GM21381 (cell line): ENCODE data around the gene PCSK5.
"Not testable (repeated sequence)": the region's sequence is repeated elsewhere in the genome, so short reads cannot be mapped to it uniquely, and the experiment has no call there.

ENCODE experiments used
- ATAC-seq: cut with Tn5 transposase; IDR thresholded peaks from one replicate; pipeline ENCODE4 v1.9.1; 2021; ENCODE audit warnings: mild to moderate bottlenecking, moderate library complexity; ENCODE audit not compliant: unreplicated experiment

Gene PCSK5

DNA sequence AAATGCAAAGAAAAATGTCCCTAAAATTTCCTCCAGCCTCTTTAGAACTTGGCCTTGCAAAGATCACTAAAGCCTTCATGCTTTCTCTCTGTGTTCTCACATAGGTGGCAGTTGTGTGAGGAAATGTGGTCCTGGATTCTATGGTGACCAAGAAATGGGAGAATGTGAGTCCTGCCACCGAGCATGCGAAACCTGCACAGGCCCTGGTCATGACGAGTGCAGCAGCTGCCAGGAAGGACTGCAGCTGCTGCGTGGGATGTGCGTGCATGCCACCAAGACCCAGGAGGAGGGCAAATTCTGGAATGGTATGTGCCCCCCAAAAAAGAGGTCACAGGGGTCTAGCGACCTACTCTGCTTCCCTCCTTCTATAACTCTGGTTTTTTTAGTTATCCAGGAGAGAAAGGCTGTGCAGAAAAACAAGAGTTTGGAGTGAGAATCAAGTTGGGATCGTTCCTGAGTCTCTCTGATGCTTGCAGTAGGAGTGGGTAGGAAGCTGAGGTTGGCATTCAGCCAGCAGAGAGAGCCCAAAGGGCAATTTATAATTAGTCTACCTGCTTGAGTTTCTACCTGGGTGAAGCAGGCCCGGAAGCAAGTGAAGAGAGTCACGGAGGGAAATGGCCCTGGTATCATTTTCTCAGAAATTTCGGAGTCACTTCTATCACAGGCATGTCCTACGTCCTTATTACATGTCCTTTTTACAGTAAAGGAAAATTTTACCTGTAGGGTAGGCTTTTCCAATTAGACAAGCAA lies 406.3 kb downstream of the PCSK5 start:
- no peak for ATAC-seq

DNA sequence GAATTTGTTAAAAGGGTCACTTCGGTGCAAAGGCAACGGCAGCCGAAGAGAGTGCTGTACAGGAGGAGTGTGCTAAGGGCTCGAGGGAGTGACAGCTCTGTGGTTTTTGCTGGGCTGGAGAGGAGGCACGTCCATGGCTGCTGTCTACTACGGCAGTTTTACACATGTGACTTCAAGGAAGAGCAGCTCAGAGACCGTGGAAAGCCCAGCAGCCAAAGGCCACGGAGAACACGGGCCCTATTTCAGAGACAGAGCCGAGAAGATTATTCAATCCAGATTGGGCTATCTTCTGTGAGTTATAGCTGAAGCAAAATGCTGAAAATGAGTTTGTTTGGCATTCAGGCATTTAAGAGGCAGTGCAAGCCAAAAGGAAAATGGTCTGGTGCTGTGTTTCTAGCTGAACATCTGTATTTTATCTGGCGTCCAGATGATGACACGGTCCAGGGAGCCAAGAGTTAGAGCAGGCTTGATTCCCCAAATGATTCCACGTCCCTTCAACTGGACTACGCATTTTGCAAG lies 407.3 kb downstream of the PCSK5 start:
- ATAC-seq: no peak

DNA sequence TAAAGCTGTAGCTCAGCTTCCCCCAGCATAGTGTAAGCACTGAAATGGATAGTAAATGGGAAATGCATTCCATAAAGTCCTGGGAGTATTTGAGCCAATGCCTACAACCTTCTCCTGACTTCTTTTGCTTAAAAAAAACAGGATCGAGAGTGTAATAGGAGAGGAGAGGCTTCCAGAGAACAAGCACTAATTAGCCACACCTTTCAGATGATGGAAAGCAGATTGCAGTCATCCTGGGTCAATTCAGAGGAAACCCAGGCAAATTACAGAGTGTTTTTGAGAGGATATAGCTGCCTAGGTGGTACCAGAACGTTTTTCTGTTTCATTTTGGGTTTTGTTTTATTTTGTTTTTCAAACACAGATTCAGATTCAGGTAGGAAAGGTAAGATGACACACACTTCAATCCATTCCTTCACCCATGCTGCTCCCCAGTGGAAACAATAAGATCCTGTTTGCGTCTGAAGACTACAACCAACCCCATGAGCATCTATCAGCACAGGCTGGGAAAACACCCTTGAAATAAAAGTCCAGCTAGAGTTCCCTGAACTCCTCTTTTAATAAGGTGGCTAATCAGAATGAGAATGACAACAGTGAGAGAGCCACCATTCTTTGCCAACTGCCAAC lies 408.2 kb downstream of the PCSK5 start:
- ATAC-seq: no peak

DNA sequence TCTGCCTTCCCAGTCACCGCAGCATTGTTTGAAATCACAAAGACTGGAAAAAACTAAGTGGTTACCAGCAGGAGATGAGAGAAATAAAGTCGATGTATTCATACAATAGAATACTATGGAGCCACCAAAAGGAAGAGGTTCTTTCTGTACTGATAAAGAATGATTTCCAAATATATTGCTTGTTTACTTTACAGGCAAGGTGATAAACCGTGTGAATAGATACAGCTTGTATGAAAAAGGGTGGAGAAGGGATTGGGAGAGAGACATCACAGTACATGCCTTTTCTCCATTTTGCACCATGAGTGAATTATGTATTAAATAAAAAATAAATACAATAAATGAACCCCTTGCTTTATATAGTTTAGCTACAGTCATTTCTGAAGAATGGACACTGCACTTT lies 412.1 kb downstream of the PCSK5 start:
- ATAC-seq: no peak

DNA sequence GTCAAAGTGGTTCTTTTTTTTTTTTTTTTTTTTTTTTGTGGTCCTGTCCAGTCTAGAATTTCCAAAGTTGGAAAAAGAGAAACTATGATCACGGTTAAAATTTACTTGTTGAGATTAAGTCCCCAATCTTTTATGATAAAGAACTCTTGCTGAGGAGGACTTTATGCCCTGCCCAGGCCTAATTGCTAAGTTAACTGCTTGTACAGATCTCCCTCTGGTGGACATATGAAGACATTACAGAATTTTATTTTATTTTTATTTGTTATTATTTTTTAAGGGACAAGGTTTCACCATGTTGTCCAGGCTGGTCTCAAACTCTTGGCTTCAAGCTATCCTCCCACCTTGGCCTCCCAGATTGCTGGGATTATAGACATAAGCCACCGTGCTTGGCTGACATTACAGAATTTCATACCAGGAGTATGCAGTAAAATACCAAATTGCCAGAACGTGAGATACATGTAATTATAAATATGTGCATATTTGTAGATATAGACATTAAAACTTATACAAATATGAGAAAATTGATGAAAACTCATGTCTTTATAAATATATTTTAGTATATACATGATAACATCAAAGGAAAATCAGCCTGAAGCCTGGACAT lies 412.6 kb downstream of the PCSK5 start:
- ATAC-seq: peak; percentile 68

DNA sequence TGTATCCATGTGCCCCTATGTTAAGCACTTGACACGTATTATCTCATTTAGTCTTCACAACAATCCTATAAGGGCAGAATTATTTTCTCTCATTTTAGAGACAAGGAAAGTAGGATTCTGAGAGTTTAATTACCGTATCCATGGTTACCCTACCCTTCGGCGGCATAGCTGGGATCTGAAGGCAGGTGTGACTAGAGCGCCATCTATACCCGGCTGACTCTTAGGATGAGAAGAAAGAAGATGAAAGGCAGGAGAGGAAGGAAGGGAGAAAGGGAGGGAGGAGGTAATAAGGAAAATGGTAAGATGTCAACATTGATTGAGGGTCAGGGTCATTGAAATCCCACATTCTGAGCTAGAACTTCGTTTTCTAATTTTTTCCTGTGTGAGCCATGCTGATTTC lies 416.6 kb downstream of the PCSK5 start:
- ATAC-seq: not testable (repeated sequence)

DNA sequence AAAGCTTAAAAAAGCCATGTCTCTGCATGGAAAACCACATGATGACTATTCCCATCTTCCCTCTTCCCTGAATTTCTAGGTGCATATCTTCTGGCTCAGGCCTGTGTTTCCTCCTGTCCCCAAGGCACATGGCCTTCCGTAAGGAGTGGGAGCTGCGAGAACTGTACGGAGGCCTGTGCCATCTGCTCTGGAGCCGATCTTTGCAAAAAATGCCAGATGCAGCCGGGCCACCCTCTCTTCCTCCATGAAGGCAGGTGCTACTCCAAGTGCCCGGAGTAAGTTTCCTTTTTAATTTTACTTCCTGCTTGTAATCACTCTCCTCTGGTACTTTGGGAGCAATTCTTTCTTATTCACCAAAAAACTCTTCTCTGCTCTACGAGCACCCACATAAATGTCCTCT lies 420.1 kb downstream of the PCSK5 start:
- no peak for ATAC-seq

DNA sequence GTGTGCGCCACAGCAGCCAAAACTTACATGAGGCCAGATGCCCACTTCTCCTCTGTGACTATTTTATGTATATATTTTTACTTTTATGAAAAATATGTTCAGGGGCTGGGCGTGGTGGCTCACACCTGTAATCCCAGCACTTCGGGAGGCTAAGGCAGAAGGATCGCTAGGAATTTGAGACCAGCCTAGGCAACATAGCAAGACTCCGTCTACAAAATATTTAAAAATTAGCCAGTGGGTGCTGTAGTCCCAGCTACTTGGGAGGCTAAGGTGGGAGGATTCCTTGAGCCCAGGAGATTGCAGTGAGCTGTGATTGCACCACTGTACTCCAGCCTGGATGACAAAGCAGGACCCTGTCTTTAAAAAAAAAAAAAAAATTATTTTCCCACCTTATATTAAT lies 420.5 kb downstream of the PCSK5 start:
- no peak for ATAC-seq

DNA sequence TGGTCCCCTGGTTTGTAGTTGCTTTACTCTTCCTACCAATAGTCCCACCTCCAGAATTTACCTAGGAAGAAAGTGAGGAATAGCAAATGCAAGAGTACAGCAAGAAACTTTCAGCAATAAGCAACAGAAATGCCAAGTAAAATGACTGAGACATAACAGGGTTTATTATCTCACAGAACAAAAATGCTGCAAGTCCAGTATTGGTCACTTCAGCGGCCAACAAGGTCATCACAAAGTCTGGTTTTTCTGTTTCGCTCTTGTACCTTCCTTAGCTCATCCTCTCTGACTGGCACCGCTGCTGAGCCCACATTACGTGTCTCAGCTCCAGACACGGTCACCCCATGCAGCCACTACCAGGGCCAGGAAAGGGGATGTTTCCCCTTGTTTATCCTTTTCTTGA lies 421.1 kb downstream of the PCSK5 start:
- no peak for ATAC-seq

DNA sequence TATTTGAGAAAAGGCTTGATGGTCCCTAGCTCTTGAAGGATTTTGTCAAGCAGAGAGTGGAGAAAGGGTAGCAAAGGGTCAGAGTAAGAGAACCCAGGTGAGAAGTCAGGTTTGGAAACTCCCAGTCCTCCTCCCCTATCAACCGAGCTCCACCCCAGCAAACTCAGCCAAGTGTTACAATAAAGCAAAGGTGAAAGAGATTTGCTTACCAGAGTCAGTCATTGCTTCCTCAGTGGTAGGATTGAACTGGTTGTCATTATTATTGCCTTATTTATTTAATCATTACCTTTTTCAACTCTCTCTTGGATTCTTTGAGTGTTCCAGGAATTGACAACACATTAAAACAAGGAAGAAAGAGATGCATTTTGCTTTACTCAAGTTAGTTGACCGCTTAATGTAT lies 423.3 kb downstream of the PCSK5 start:
- ATAC-seq: no peak

DNA sequence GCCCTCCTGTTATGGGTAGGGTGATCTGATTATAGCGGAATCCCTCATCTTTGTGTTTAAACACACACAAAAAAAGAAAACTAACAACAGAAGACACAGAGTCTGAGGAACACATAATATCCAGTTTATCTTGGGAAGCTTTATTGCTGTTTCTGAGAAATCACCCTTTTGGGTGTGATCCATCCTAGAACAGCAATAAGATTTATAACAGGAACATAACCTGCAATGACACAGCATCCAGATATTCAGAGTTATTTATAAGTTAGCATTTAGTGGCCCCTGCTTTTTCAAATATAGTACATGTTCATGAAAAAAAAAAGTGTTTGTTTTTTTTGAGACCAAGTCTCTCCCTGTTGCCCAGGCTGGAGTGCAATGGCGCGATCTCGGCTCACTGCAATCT lies 423.8 kb downstream of the PCSK5 start:
- no peak for ATAC-seq

DNA sequence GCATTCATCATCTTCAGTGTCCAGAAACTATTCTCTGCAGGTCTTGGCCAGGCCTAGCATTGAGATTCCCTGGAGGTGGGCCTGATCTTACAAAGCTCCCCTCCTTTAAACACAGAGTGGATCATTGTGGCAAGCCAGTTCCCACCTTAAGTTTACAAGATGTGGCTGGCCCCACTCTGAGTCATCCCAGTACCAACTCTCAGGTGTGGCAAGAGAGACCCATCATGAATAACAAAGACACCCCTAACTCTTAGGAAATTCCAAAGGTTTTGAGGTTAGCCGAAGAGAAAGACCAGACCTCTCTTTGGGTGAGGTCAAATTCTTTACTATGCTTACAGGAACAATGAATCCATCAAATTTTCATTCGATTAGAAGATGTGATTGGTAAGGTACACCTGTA lies 425.6 kb downstream of the PCSK5 start:
- no peak for ATAC-seq

DNA sequence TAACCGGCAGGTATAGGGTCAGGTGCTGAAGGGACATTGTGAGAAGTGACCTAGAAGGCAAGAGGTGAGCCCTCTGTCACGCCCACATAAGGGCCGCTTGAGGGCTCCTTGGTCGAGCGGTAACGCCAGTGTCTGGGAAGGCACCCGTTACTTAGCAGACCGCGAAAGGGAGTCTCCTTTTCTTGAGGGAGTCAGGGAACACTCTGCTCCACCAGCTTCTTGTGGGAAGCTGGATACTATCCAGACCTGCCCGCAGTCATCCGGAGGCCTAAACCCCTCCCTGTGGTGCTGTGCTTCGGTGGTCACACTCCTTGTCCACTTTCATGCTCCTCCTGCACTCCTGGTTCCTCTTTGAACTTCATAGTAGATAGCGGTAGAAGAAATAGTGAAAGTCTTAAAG lies 429.0 kb downstream of the PCSK5 start:
- not testable (repeated sequence) for ATAC-seq

DNA sequence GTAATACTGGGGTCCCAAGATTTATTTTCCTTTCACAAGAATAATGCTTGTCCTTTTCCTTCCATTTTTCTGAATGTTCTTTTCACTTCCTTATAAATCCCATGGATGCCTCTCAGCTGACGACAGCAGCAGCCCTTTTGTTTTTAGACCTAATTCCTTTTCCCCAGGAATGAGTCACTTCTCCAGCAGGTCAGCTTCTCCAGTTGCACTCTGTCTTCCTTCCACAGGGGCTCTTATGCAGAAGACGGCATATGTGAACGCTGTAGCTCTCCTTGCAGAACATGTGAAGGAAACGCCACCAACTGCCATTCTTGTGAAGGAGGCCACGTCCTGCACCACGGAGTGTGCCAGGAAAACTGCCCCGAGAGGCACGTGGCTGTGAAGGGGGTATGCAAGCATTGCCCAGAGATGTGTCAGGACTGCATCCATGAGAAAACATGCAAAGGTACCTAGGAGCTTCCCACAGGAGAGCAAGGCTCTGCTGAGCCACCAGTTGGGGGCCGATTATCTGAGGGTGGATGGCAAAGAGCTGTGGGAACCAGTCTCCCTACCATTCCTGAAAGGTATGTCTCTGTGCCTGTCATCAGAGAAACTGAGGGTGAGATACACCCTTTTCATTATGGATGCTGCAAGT lies 430.8 kb downstream of the PCSK5 start:
- ATAC-seq: no peak

DNA sequence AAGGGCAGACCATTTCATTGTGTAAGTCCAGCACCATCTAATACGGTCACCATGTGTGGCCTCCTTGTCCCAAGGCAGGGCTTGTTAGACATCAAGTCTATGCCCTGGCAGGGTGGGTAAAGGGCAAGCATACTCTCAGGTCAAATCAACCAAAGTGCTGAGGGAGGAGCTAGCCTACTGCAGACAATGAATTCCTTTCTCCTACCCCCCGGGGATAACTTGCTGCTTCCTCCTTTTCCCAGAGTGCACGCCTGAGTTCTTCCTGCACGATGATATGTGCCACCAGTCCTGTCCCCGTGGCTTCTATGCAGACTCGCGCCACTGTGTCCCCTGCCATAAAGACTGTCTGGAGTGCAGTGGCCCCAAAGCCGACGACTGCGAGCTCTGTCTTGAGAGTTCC lies 432.3 kb downstream of the PCSK5 start:
- ATAC-seq: no peak

DNA sequence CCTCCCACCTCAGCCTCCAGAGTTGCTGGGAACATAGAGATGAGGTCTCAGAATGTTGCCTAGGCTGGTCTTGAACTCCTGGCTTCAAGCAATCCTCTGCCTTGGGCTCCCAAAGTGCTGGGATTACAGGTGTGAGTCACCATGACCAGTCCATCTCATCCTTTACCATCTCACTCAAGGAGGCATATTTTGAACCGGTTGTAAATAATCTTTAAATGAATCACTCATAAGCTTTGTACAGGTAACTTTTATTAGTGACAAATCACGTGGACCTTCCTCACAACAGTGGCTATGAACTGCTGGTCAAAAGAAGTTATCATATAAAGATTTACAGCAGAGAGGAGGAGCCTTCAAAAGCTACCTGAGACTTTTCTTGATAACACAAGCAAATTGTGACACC lies 433.0 kb downstream of the PCSK5 start:
- no peak for ATAC-seq

DNA sequence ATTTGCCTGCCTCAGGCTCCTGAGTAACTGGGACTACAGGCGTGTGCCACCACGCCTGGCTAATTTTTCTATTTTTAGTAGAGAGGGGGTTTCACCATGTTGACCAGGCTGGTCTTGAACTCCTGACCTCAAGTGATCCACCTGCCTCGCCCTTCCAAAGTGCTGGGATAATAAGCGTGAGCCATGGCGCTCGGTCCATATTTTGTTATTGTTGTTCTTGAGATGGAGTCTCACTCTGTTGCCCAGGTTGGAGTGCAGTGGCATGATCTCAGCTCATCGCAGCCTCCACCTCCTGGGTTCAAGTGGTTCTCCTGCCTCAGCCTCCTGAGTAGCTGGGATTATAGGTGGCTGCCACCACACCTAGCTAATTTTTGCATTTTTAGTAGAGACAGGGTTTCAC lies 433.6 kb downstream of the PCSK5 start:
- ATAC-seq: not testable (repeated sequence)

DNA sequence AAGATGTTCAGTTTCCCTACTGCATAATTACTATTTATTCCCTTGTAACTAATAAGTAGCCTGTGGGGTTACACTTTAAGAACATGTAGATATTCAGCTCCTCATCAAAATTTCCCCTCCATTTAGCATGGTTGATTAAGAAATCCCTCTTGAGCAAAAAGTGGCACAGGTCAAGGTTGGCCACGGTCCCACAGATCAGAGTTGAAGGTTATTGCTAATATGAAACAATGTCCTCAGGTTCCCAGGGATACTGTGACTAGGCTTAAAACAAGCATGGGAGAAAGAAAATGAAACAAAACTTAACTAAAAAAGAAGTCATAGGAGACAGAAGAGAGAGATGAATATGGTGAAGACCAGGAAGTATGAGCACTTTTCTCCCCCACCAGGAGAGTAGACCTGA lies 439.6 kb downstream of the PCSK5 start:
- no peak for ATAC-seq

DNA sequence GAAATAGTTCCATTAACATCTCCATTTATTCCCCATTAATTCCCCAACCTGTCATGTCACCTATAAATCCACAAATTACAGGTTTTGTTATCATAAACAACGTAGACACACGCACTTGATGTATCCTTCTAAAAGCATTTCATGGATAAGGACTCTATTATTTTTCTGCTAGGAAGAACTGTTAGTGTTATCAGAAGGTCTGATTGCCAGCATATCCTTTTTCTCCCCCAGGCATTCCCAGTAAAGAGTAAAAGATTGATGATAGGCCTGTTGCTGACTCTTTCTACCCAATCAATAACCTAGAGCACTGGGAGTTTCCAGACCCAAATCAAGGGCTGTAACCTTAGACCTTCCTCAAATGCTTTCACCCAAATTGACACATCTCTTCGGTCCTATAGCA lies 442.9 kb downstream of the PCSK5 start:
- no peak for ATAC-seq

DNA sequence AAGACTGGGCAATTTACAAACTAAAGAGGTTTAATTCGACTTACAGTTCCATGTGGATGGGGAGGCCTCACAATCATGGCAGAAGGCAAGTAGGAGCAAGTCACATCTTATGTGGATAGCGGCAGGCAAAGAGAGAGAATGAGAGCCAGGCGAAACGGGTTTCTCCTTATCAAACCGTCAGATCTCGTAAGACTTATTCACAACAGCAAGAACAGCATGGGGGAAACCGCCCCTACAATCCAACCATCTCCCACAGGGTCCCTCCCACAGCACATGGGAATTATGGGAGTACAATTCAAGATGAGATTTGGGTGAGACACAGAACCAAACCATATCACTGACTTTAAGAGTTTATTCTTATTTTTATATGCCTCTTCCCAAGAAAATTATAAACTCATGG lies 443.5 kb downstream of the PCSK5 start:
- ATAC-seq: no peak

DNA sequence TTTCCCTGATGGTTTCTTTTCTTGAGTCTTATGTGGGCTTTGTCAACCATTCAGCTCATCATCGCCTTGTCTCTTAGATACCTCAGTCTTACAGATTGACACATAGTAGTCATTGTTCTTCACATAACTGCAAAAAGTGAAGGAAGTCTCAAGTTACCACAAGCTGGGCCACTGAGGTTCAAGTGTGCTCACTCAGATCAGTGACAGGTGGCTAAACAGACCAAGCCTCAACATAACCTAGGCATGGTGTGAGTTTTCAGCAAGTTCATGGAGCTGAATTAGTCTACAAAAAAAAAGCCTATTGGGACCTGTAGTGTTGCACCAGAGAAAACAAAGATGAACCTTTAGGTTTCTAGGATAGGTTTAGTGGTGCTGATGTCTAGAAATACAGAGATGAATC lies 445.6 kb downstream of the PCSK5 start:
- no peak for ATAC-seq

DNA sequence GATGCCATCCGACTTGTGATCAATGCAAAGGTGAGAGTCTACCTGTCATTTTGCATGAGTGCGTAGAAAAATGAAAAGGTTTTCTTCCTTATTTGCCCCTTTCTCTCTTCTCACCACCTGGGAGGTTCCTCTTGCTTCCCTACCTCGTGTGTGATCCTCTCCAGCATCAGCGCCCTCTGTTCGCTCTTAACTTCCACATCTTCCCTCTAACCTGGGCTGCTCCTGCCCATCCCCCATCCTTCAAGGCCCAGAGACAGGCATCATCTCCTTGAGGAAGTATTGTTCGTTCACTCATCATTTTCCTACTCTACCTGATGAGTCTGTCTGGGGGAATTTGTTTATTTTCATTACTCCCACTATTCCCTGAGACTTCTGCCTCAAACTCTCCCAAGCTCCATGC lies 447.9 kb downstream of the PCSK5 start:
- no peak for ATAC-seq
